K562 (cell line): ENCODE measurements around the gene CFAP410. TPM values are rescaled to one million over a fixed set of nuclear protein-coding genes. Genes with fewer than 3 reads are reported as not detected.
A peak's percentile ranks its signal among the peaks of the same experiment; 100 is the strongest.

Experiments used
- ATF7 ChIP-seq: fragments of 450-650 bp; IDR thresholded peaks from 2 replicates; pipeline ENCODE4 v1.7.1; 2014; ENCODE audit warnings: mild to moderate bottlenecking, moderate library complexity
- FOXJ3 ChIP-seq: sonication (generic); formaldehyde crosslinking; IDR thresholded peaks from 2 replicates; pipeline ENCODE4 v1.4.0; 2020; ENCODE audit warnings: mild to moderate bottlenecking, missing genetic modification reagents
- FUS ChIP-seq: fragments of 200-400 bp; formaldehyde crosslinking; optimal IDR thresholded peaks from 2 replicates; pipeline ENCODE3; 2017; ENCODE audit warnings: low read depth, low read length
- HLTF ChIP-seq: fragments of 450-650 bp; IDR thresholded peaks from 2 replicates; pipeline ENCODE4 v1.6.1; 2016
- HMG20A ChIP-seq: fragments of 450-650 bp; formaldehyde crosslinking; conservative IDR thresholded peaks from 2 replicates; pipeline ENCODE4 v1.4.0; 2020; ENCODE audit warnings: mild to moderate bottlenecking, mixed read lengths
- HNRNPLL ChIP-seq: fragments of 200-400 bp; formaldehyde crosslinking; IDR thresholded peaks from 2 replicates; pipeline ENCODE4 v1.6.1; 2017; ENCODE audit warnings: low read length, low read depth, mild to moderate bottlenecking; ENCODE audit not compliant: poor library complexity, severe bottlenecking
- KLF1 ChIP-seq: fragments of 450-650 bp; IDR thresholded peaks from 2 replicates; pipeline ENCODE4 v1.6.1; 2016; ENCODE audit warnings: missing genetic modification characterization, missing compliant biosample characterization
- LEF1 ChIP-seq: fragments of 450-650 bp; IDR thresholded peaks from 2 replicates; pipeline ENCODE4 v1.6.1; 2016; ENCODE audit warnings: mild to moderate bottlenecking
- NBN ChIP-seq: fragments of 450-650 bp; IDR thresholded peaks from 2 replicates; pipeline ENCODE4 v1.6.1; 2016; ENCODE audit warnings: low read depth, mild to moderate bottlenecking
- POLR2AphosphoS5 ChIP-seq: IDR thresholded peaks from 2 replicates; pipeline ENCODE4 v1.6.1; 2011; ENCODE audit warnings: mild to moderate bottlenecking, low read depth, low read length, moderate library complexity; ENCODE audit not compliant: control insufficient read depth, insufficient read depth
- RAD21 ChIP-seq, 2 experiments: fragments of 250-450 bp in 1 of 2; fragments of 450-650 bp in 1 of 2; sonication (Bioruptor Pico) in 1 of 2; formaldehyde crosslinking in 1 of 2; IDR thresholded peaks in 1 of 2; conservative IDR thresholded peaks in 1 of 2; 2 replicates each; pipeline versions ENCODE4 v1.4.0 to v1.8.0; 2020 to 2022; ENCODE audit warnings: mild to moderate bottlenecking in 2 of 2, moderate library complexity in 1 of 2
- SIX5 ChIP-seq, 2 experiments: IDR thresholded peaks; 2 replicates each; pipeline ENCODE4 v1.6.1; 2011; ENCODE audit warnings: low read length in 2 of 2, borderline replicate concordance in 1 of 2, low read depth in 1 of 2, mild to moderate bottlenecking in 1 of 2, moderate library complexity in 1 of 2; ENCODE audit not compliant: insufficient read depth in 1 of 2
- SMARCB1 ChIP-seq: IDR thresholded peaks from 2 replicates; pipeline ENCODE4 v1.6.1; 2011; ENCODE audit warnings: improper control_type of control experiment, low read depth; ENCODE audit not compliant: insufficient read length
- ZBTB43 ChIP-seq: sonication (generic); formaldehyde crosslinking; IDR thresholded peaks from 2 replicates; pipeline ENCODE4 v1.8.0; 2023; ENCODE audit warnings: mild to moderate bottlenecking, missing genetic modification reagents
- ZBTB9 ChIP-seq: fragments of 450-650 bp; formaldehyde crosslinking; IDR thresholded peaks from 2 replicates; pipeline ENCODE4 v1.4.0; 2020; ENCODE audit warnings: mild to moderate bottlenecking, moderate library complexity
- ZNF124 ChIP-seq: sonication (generic); formaldehyde crosslinking; IDR thresholded peaks from 2 replicates; pipeline ENCODE4 v1.8.1; 2022; ENCODE audit warnings: missing genetic modification reagents
- ZNF282 ChIP-seq: sonication (generic); formaldehyde crosslinking; IDR thresholded peaks from 2 replicates; pipeline ENCODE4 v1.8.1; 2023; ENCODE audit warnings: missing genetic modification reagents
- ZNF347 ChIP-seq: fragments of 450-650 bp; formaldehyde crosslinking; IDR thresholded peaks from 2 replicates; pipeline ENCODE4 v1.4.0; 2020; ENCODE audit warnings: low read depth, mild to moderate bottlenecking, moderate library complexity
- ZNF445 ChIP-seq: fragments of 250-450 bp; sonication (Bioruptor Pico); IDR thresholded peaks from 2 replicates; pipeline ENCODE4 v1.4.0; 2020; ENCODE audit warnings: low read depth, mild to moderate bottlenecking, moderate library complexity
- ZNF511 ChIP-seq: sonication (generic); formaldehyde crosslinking; IDR thresholded peaks from 2 replicates; pipeline ENCODE4 v1.8.0; 2022; ENCODE audit warnings: mild to moderate bottlenecking, missing genetic modification reagents
- polyA plus RNA-seq, 8 experiments: library from polyadenylated mRNA; depleted of rRNA in 4 of 8; stranded (reverse) in 5 of 8; unstranded in 3 of 8; fragments of >200 nt; fragmentation: Nextera tagmentation in 2 of 8; fragmentation: Illumina TruSeq in 1 of 8; extraction: Ambion mirVana in 2 of 8; extraction: Trizol in 1 of 8; gene quantifications; 2 replicates each; pipeline versions ENCODE4 v1.2.1 to v1.2.3, GENCODE V29; 2011 to 2014; ENCODE audit warnings: inconsistent platforms in 1 of 8, missing spikeins in 1 of 8
- total RNA-seq, 7 experiments: library from RNA; depleted of rRNA in 6 of 7; stranded (reverse); fragments of >200 nt in 6 of 7; fragmentation: Illumina TruSeq in 2 of 7; extraction: Trizol in 2 of 7; gene quantifications; 2 replicates each; pipeline versions ENCODE4 v1.2.1 to v1.2.3, GENCODE V29; 2011 to 2021; ENCODE audit warnings: low replicate concordance in 1 of 7
- TF ChIP-seq, protein P1 (sequence below): sonication (generic); formaldehyde crosslinking; IDR thresholded peaks from 2 replicates; pipeline ENCODE4 v1.9.0; 2022; ENCODE audit warnings: mild to moderate bottlenecking, missing genetic modification reagents

The CFAP410 gene
- total and polyA plus RNA-seq, 9 of the 15 experiments (the other 6 are each of a cell fraction or from before 2014, with no cell fraction given) = 0.07 to 17.3 (median 2.3) TPM

DNA sequence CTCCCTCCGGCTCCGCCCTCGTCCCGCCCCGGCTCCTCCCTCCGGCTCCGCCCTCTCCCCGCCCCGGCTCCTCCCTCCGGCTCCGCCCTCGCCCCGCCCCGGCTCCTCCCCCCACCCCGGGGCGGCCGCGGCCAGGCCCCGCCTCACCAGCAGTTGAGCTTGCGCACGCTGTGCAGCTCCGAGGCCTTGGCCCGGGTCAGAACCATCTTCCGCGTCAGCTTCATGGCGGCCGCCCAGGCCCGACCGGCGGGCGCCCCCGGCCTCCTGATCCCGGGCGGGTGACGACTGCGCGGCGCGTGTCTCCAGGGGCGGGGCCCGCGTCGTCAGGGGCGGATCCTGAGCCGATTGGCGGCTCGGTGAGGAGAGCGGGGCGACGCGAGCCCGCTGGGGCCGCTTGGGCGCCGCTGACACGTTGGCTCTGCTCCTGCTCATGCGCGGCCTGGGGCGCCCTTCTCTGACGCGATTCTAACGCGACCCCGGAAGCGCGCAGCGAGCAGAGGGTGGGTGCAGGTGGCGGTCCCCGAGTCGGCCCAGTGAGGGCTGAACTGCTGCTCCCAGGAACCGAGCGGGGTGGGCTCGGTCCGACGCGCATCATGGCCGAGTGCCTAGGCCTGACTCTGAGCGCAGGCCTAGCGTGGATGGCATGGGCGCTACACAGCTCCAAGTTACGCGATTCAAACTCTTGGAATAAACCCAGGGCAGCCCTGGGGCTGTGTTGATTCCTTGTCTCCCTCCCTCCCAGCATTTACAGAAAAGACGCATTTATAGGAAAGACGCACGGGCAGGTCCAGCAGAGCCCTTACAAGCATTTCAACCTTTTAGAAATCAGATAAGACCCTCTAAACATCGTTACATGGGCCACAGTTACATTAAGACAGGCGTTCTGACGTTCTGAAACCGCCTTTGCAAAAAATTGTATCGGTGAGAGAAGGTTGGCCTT is at the start of gene CFAP410 (continued):
- 0 out of 4 replicates have a peak, but pooled peaks of 1 of the 2 experiments have one; percentile 11 for TF ChIP-seq RAD21 (CRISPR knock-in tag; conservative IDR thresholded peaks at IDR 0.05 in 1 of 2, IDR thresholded peaks at IDR 0.05 in 1 of 2)
- TF ChIP-seq ZBTB9 (CRISPR knock-in tag) = peak; percentile 82; the same call in 1 of the 2 replicates
- TF ChIP-seq FUS = peak; percentile 63
- TF ChIP-seq ZBTB43 (CRISPR knock-in tag) = 0 out of 2 replicates have a peak, but pooled peaks have one; percentile 66
- TF ChIP-seq ZNF511 (CRISPR knock-in tag) = peak; percentile 92
- TF ChIP-seq ZNF347 (CRISPR knock-in tag) = no peak
- no peak for TF ChIP-seq HNRNPLL
- TF ChIP-seq ZNF282 (CRISPR knock-in tag) = no peak; the same call in 1 of the 2 replicates
- no peak for TF ChIP-seq SMARCB1
- peak; percentile 91 for TF ChIP-seq ATF7
- peak; percentile 51; the same call in 1 of the 2 replicates for TF ChIP-seq ZNF445
- peak; percentile 54; the same call in 1 of the 2 replicates for TF ChIP-seq POLR2AphosphoS5
- TF ChIP-seq HLTF = peak; percentile 44; the same call in 1 of the 2 replicates
- TF ChIP-seq LEF1 = peak; percentile 28; the same call in 1 of the 2 replicates
- 0 out of 2 replicates have a peak, but pooled peaks have one; percentile 29 for TF ChIP-seq HMG20A (CRISPR knock-in tag)
- TF ChIP-seq KLF1 (tag) = peak; percentile 64; the same call in 1 of the 2 replicates
- TF ChIP-seq ZNF124 (CRISPR knock-in tag) = no peak
- TF ChIP-seq NBN = peak; percentile 32; the same call in 1 of the 2 replicates
- TF ChIP-seq SIX5 (IDR thresholded peaks at IDR 0.05; ENCODE audit: borderline replicate concordance in 1 of 2, insufficient read depth in 1 of 2, low read depth in 1 of 2, low read length in 2 of 2) = peak; percentile 35 to 37; a peak in 3 of 4 replicates
- no peak for TF ChIP-seq FOXJ3
- TF ChIP-seq, protein P1, sequence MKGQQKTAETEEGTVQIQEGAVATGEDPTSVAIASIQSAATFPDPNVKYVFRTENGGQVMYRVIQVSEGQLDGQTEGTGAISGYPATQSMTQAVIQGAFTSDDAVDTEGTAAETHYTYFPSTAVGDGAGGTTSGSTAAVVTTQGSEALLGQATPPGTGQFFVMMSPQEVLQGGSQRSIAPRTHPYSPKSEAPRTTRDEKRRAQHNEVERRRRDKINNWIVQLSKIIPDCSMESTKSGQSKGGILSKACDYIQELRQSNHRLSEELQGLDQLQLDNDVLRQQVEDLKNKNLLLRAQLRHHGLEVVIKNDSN (CRISPR knock-in tag) = peak; percentile 26
